Fibroblast of the aortic adventitia (primary cell): Measurements from ENCODE around the gene ZDHHC18. TPM values are rescaled to one million over a fixed set of nuclear protein-coding genes. Genes with fewer than 3 reads are reported as not detected.
A peak's percentile ranks its signal among the peaks of the same experiment; 100 is the strongest.

Source experiments
- DNase-seq: peaks from one replicate; pipeline ENCODE4 v3.0.0-alpha.2; 2010; ENCODE audit warnings: low read depth
- H3K4me3 ChIP-seq: 2 replicates; pipeline ENCODE4 v1.5.1; 2011; ENCODE audit warnings: low read depth, mild to moderate bottlenecking, control low read depth, low read length, moderate library complexity
- CTCF ChIP-seq: IDR thresholded peaks from 2 replicates; pipeline ENCODE4 v1.5.1; 2011; ENCODE audit warnings: mild to moderate bottlenecking, low read length, control low read depth, inconsistent platforms; ENCODE audit not compliant: insufficient read depth
- total RNA-seq: library from RNA; depleted of rRNA; stranded (reverse); fragments of >200 nt; gene quantifications from 2 replicates; pipeline ENCODE4 v1.2.3, GENCODE V29; 2012; ENCODE audit warnings: low replicate concordance

Gene ZDHHC18
- total RNA-seq, 1 donor: 10.4 TPM

- H3K4me3 ChIP-seq: peak within 1 kb of the TSS; percentile 86
- TF ChIP-seq CTCF: peak; percentile 17
- peak; percentile 80 for DNase-seq
Observed at GRCh38 chr1:26787706-26788514, 38.6 kb upstream of the ZDHHC18 start, which contains the start of gene PIGV. TSS of gene PIGV (plus strand) at chr1:26787950. CDS start at chr1:26790816, 2,866 bp downstream.

GRCh38 chr1:26788515-26788785 lies 38.0 kb upstream of the ZDHHC18 start:
- H3K4me3 ChIP-seq: peak overlapping the region; percentile 86
- TF ChIP-seq CTCF: no peak
- DNase-seq: no peak

- peak overlapping the region; percentile 86 for H3K4me3 ChIP-seq
- DNase-seq: peak; percentile 90
- TF ChIP-seq CTCF: peak; percentile 95
Observed at GRCh38 chr1:26788836-26789611, 37.5 kb upstream of the ZDHHC18 start.

- H3K4me3 ChIP-seq: no peak overlapping the region
- no peak for TF ChIP-seq CTCF
- no peak for DNase-seq
Observed at GRCh38 chr1:26789612-26789865, 36.9 kb upstream of the ZDHHC18 start.

- DNase-seq: no peak
- no peak overlapping the region for H3K4me3 ChIP-seq
- no peak for TF ChIP-seq CTCF
Observed at GRCh38 chr1:26789931-26790330, 36.6 kb upstream of the ZDHHC18 start.

GRCh38 chr1:26790551-26790953 lies 35.9 kb upstream of the ZDHHC18 start:
- no peak for TF ChIP-seq CTCF
- no peak overlapping the region for H3K4me3 ChIP-seq
- no peak for DNase-seq
